SK-N-SH treated with all-trans-retinoic acid at 6 μM for 48 hours (cell line): ENCODE measurements around the gene RNF215.

Experiments
- SNAI2 ChIP-seq: fragments of 250-450 bp; sonication (Bioruptor Pico); IDR thresholded peaks from 2 replicates; pipeline ENCODE4 v1.5.0; 2020; ENCODE audit warnings: mild to moderate bottlenecking, moderate library complexity
- TCF4 ChIP-seq: fragments of 250-450 bp; sonication (Bioruptor Pico); IDR thresholded peaks from 2 replicates; pipeline ENCODE4 v1.8.0; 2021; ENCODE audit warnings: mild to moderate bottlenecking, moderate library complexity, borderline replicate concordance
- ZFP30 ChIP-seq: fragments of 450-650 bp; formaldehyde crosslinking; IDR thresholded peaks from 2 replicates; pipeline ENCODE4 v1.5.0; 2022; ENCODE audit warnings: mild to moderate bottlenecking, moderate library complexity
- TF ChIP-seq, protein P1 (sequence below): fragments of 250-450 bp; sonication (Bioruptor Pico); IDR thresholded peaks from 2 replicates; pipeline ENCODE4 v1.5.1; 2021; ENCODE audit warnings: mild to moderate bottlenecking, moderate library complexity
- TF ChIP-seq, protein P2 (sequence below): fragments of 250-450 bp; sonication (Bioruptor Pico); IDR thresholded peaks from 2 replicates; pipeline ENCODE4 v1.5.0; 2020; ENCODE audit warnings: mild to moderate bottlenecking, moderate library complexity
- TF ChIP-seq, protein P3 (sequence below): fragments of 250-450 bp; sonication (Bioruptor Pico); IDR thresholded peaks from 2 replicates; pipeline ENCODE4 v1.5.1; 2020; ENCODE audit warnings: low read depth, mild to moderate bottlenecking, moderate library complexity

DNA sequence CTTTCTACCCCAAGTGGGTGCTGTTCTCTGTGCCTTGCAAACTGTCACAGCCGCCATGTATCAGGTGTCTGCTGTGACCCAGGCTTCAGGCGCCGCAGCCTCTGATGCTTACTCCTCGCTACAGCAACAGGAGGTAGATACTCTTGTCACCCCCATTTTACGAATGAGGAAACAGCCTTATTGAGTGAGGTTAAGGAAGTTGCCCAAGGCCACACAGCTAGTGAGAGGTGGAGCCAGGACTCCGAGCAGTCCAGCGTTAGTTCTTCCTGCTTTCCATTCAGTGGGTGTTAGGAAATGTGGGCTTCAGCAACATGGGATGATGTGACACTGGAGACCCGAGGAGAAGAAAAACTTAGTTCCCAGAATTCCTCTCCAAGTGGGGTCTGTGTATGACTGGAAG lies 14.3 kb downstream of the RNF215 start:
- TF ChIP-seq, protein P1, sequence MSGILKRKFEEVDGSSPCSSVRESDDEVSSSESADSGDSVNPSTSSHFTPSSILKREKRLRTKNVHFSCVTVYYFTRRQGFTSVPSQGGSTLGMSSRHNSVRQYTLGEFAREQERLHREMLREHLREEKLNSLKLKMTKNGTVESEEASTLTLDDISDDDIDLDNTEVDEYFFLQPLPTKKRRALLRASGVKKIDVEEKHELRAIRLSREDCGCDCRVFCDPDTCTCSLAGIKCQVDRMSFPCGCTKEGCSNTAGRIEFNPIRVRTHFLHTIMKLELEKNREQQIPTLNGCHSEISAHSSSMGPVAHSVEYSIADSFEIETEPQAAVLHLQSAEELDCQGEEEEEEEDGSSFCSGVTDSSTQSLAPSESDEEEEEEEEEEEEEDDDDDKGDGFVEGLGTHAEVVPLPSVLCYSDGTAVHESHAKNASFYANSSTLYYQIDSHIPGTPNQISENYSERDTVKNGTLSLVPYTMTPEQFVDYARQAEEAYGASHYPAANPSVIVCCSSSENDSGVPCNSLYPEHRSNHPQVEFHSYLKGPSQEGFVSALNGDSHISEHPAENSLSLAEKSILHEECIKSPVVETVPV (CRISPR knock-in tag), result no peak
- TF ChIP-seq, protein P2, sequence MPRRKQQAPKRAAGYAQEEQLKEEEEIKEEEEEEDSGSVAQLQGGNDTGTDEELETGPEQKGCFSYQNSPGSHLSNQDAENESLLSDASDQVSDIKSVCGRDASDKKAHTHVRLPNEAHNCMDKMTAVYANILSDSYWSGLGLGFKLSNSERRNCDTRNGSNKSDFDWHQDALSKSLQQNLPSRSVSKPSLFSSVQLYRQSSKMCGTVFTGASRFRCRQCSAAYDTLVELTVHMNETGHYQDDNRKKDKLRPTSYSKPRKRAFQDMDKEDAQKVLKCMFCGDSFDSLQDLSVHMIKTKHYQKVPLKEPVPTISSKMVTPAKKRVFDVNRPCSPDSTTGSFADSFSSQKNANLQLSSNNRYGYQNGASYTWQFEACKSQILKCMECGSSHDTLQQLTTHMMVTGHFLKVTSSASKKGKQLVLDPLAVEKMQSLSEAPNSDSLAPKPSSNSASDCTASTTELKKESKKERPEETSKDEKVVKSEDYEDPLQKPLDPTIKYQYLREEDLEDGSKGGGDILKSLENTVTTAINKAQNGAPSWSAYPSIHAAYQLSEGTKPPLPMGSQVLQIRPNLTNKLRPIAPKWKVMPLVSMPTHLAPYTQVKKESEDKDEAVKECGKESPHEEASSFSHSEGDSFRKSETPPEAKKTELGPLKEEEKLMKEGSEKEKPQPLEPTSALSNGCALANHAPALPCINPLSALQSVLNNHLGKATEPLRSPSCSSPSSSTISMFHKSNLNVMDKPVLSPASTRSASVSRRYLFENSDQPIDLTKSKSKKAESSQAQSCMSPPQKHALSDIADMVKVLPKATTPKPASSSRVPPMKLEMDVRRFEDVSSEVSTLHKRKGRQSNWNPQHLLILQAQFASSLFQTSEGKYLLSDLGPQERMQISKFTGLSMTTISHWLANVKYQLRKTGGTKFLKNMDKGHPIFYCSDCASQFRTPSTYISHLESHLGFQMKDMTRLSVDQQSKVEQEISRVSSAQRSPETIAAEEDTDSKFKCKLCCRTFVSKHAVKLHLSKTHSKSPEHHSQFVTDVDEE (CRISPR knock-in tag), result no peak
- TF ChIP-seq, protein P3, sequence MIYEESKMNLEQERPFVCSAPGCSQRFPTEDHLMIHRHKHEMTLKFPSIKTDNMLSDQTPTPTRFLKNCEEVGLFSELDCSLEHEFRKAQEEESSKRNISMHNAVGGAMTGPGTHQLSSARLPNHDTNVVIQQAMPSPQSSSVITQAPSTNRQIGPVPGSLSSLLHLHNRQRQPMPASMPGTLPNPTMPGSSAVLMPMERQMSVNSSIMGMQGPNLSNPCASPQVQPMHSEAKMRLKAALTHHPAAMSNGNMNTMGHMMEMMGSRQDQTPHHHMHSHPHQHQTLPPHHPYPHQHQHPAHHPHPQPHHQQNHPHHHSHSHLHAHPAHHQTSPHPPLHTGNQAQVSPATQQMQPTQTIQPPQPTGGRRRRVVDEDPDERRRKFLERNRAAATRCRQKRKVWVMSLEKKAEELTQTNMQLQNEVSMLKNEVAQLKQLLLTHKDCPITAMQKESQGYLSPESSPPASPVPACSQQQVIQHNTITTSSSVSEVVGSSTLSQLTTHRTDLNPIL (CRISPR knock-in tag), result no peak
- TF ChIP-seq SNAI2 (CRISPR knock-in tag) (no peak), ZFP30 (CRISPR knock-in tag) (no peak), TCF4 (CRISPR knock-in tag) (no peak)
